A673 (cell line): ENCODE data around the gene PCBD1.

Experiments used
- CTCF ChIP-seq: fragments of 300-800, 200-600 bp; sonication (generic); conservative IDR thresholded peaks from 2 replicates; pipeline ENCODE4 v1.5.1; 2017; ENCODE audit warnings: low read depth, mild to moderate bottlenecking, antibody characterized with exemption, low read length, moderate library complexity, mixed read lengths
- EZH2 ChIP-seq: fragments of 200-600 bp; sonication (generic); IDR thresholded peaks from 2 replicates; pipeline ENCODE4 v1.6.1; 2017; ENCODE audit warnings: borderline replicate concordance, low read depth, mild to moderate bottlenecking, mixed read lengths, antibody characterized with exemption, low read length; ENCODE audit not compliant: poor library complexity, severe bottlenecking

GRCh38 chr10:70921285-70921684 is 32.9 kb upstream of the PCBD1 start:
- TF ChIP-seq CTCF (no peak), EZH2 (no peak)
